Breast epithelium (tissue), 4 donors: Measurements from ENCODE around the gene NUP153. TPM values are rescaled to one million over a fixed set of nuclear protein-coding genes. Genes with fewer than 3 reads are reported as not detected.
"Not testable (repeated sequence)": the region's sequence is repeated elsewhere in the genome, so short reads cannot be mapped to it uniquely, and the experiment has no call there.

ENCODE experiments used
- DNase-seq, 2 donors: peaks; one replicate each; pipeline ENCODE4 v3.0.0-alpha.2; 2019; ENCODE audit warnings: low spot score in 2 of 2
- H3K27ac ChIP-seq, 2 donors: fragments of 200-600 bp; sonication (generic) in 1 of 2; one replicate each; pipeline ENCODE4 v1.5.1; 2016 to 2019; ENCODE audit warnings: mild to moderate bottlenecking in 1 of 2
- H3K27me3 ChIP-seq, 2 donors: fragments of 200-600 bp; sonication (generic) in 1 of 2; one replicate each; pipeline versions ENCODE4 v1.5.1 to v1.6.0; 2017 to 2019; ENCODE audit warnings: control low read depth in 1 of 2, mild to moderate bottlenecking in 1 of 2
- H3K36me3 ChIP-seq: fragments of 200-600 bp; one replicate; pipeline ENCODE4 v1.5.1; 2019
- H3K4me1 ChIP-seq, 2 donors: fragments of 200-600 bp; sonication (generic); one replicate each; pipeline ENCODE4 v1.5.1; 2016 to 2019; ENCODE audit warnings: control low read depth in 1 of 2
- H3K4me3 ChIP-seq, 3 donors: fragments of 200-600 bp; sonication (generic); 1 replicate in 2 of 3; 2 replicates in 1 of 3; pipeline ENCODE4 v1.5.1; 2016 to 2019; ENCODE audit warnings: mild to moderate bottlenecking in 3 of 3, moderate library complexity in 2 of 3
- H3K9me3 ChIP-seq, 2 donors: fragments of 200-600 bp; sonication (generic) in 1 of 2; one replicate each; pipeline ENCODE4 v1.5.1; 2016 to 2019; ENCODE audit warnings: control low read depth in 1 of 2
- CTCF ChIP-seq, 3 donors: fragments of 450-650 bp; IDR thresholded peaks; one replicate each; pipeline ENCODE4 v1.5.1; 2016 to 2017; ENCODE audit warnings: antibody characterized with exemption in 3 of 3, mild to moderate bottlenecking in 3 of 3, moderate library complexity in 3 of 3
- POLR2A ChIP-seq: fragments of 450-650 bp; IDR thresholded peaks from one replicate; pipeline ENCODE4 v1.6.1; 2016; ENCODE audit warnings: antibody characterized with exemption, mild to moderate bottlenecking, moderate library complexity
- POLR2AphosphoS5 ChIP-seq, 3 donors: sonication (generic); formaldehyde crosslinking; IDR thresholded peaks; one replicate each; pipeline ENCODE4 v1.6.1; 2017; ENCODE audit warnings: antibody characterized with exemption in 3 of 3
- intact Hi-C: fragments of 100-400 bp; cut with DNase I; formaldehyde crosslinking; loops from one replicate; pipeline ENCODE4 v1.15.1; 2023; ENCODE audit warnings: low total_unique reads
- total RNA-seq, 3 donors: library from RNA; depleted of rRNA; stranded (reverse); fragments of >200 nt; gene quantifications; one replicate each; pipeline ENCODE4 v1.1.0, GENCODE V29; 2016

NUP153 gene
- total RNA-seq, 3 donors from 2014 or later = 34.1 to 61.2 (median 38.3) TPM

DNA sequence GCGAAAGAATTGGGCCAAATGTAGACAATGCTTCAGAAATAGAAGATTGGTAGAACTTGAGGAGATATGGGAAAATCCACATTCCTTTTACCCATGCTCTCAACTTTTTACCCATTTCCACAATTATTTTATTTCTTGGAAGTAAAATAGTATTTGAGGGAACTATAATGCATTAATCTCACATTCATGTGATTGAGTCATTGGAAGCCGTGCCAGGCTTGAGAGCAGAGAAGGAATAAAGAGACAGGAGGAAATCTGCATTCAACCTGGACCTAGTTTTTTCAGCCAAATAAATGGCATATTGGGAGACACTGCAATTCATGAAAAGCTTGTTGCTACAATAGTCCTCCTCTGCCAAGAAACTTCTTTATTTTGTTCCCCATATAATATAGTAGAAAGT lies 2.8 kb upstream of the NUP153 start:
- Histone ChIP-seq H3K27me3 (no peaks in the 10 kb centered on the region), H3K9me3 (no peaks in the 10 kb centered on the region), H3K27ac (no peak overlapping the region), H3K36me3 (no peaks in the 10 kb centered on the region), H3K4me1 (no peaks in the 10 kb centered on the region), H3K4me3 (no peak overlapping the region)
- TF ChIP-seq POLR2A = no peak
- TF ChIP-seq CTCF (IDR thresholded peaks at IDR 0.05) = no peak
- TF ChIP-seq POLR2AphosphoS5 (IDR thresholded peaks at IDR 0.05) = no peak
- intact Hi-C loops = no loop called here
- DNase-seq = no peak

DNA sequence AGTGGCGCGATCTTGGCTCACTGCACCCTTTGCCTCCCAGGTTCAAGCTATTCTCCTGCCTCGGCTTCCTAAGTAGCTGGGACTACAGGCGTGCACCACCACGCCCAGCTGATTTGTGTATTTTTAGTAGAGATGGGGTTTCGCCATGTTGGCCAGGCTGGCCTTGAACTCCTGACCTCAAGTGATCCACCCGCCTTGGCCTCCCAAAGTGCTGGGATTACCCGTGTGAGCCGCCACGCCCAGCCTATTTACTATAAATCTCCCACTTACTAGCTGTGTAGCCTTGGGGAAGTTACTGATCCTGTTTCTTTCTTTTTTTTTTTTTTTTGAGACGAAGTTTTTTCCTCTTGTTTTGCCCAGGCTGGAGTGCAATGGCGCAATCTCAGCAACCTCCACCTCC lies 1.3 kb upstream of the NUP153 start:
- H3K4me3 ChIP-seq, intact Hi-C loops, H3K27me3 ChIP-seq, H3K27ac ChIP-seq, H3K4me1 ChIP-seq, H3K36me3 ChIP-seq, H3K9me3 ChIP-seq, DNase-seq: not testable (repeated sequence)

GRCh38 chr6:17707371-17707651 lies 586 bp upstream of the NUP153 start:
- no peaks in the 10 kb centered on the region for H3K27me3 ChIP-seq
- H3K4me1 ChIP-seq = no peaks in the 10 kb centered on the region
- H3K36me3 ChIP-seq = no peaks in the 10 kb centered on the region
- intact Hi-C loops = no loop called here
- DNase-seq = no peak
- H3K9me3 ChIP-seq = no peaks in the 10 kb centered on the region
- H3K27ac ChIP-seq = peak overlapping the region; percentile 98 to 100
- peak overlapping the region; percentile 88 to 96 (median 89) for H3K4me3 ChIP-seq
- TF ChIP-seq POLR2A (no peak), CTCF (IDR thresholded peaks at IDR 0.05) (no peak), POLR2AphosphoS5 (IDR thresholded peaks at IDR 0.05) (no peak)

- TF ChIP-seq POLR2A = no peak
- TF ChIP-seq CTCF (IDR thresholded peaks at IDR 0.05) = no peak
- TF ChIP-seq POLR2AphosphoS5 (IDR thresholded peaks at IDR 0.05) = peak in 2 of 3 donors; percentile 21 to 36
- Histone ChIP-seq H3K4me1 (no peaks in the 10 kb centered on the region), H3K4me3 (peak overlapping the region; percentile 88 to 96 (median 89)), H3K27me3 (no peaks in the 10 kb centered on the region), H3K27ac (peak overlapping the region; percentile 98 to 100), H3K36me3 (no peaks in the 10 kb centered on the region), H3K9me3 (no peaks in the 10 kb centered on the region)
- intact Hi-C loops = no loop called here
- peak; percentile 51 to 55 for DNase-seq
These were observed 746 bp downstream of the NUP153 start for GRCh38 chr6:17705778-17706579.

DNA sequence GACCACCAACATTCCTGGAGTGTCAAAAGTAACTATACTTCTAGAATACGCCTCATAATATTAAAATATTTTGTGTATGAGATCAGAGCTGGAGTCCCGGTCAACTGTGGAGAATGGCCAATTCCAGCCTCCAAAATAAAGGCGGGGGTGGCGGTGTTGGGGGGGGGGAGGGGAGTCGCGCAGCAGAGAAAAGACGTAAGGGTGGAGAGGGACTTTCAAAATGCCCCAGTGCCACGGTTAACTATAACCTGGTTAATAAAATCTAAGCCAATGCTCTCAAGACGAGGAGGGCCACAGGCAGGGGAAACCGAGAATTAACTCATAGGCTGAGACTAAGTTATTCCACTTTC lies 1.3 kb downstream of the NUP153 start:
- intact Hi-C loops = no loop called here
- no peak for TF ChIP-seq POLR2AphosphoS5 (IDR thresholded peaks at IDR 0.05)
- TF ChIP-seq POLR2A = no peak
- no peak for TF ChIP-seq CTCF (IDR thresholded peaks at IDR 0.05)
- Histone ChIP-seq H3K27ac (peak overlapping the region; percentile 98 to 100), H3K27me3 (no peaks in the 10 kb centered on the region), H3K9me3 (no peaks in the 10 kb centered on the region), H3K4me1 (no peaks in the 10 kb centered on the region), H3K36me3 (no peaks in the 10 kb centered on the region), H3K4me3 (peak overlapping the region; percentile 88 to 96 (median 89))
- peak in 1 of 2 donors; percentile 55 for DNase-seq
